Stimulated activated CD8-positive, alpha-beta memory T cell treated with anti-CD3 and anti-CD28 coated beads, Interleukin-4, amount 100 ng/mL, for 48 hours (primary cell): ENCODE data around the gene DISC1.

Source experiments
- DNase-seq: peaks from one replicate; pipeline ENCODE4 v3.0.0-alpha.2; 2020

The DISC1 gene

GRCh38 chr1:231918239-231919015, 291.8 kb downstream of the DISC1 start:
- DNase-seq, result no peak

DNA sequence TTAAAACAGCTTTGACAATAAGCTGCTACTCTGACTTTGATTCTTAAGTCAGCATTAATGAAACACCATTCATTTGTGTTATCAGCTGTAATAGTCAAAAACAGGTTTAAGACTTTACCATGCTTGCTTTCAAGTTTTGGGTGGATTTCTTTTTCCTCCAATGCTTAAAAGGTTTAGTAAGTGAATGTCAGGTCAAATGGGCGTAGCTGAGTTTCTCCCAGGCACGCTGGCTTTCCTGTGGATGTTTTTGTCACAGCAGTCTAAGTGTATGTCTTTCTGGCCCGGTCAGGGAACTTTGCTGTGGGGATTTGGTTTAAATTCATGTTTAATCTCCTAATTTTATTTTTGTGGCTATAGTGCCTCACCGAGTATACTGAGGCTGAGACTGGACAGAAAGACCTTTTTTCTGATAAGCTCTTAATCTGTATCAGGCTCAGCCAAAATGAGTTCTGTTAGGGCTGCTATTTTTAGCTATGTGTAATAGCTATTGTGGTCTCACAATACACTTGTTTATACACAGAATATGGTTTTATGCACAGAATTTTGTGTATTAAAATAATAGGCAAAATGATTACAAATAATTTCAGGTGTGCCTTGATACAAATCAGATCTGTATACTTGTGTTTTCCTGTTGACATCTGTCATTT, 292.8 kb downstream of the DISC1 start:
- no peak for DNase-seq

- DNase-seq, result no peak
Observed at GRCh38 chr1:231919886-231920285, 293.3 kb downstream of the DISC1 start.

- no peak for DNase-seq
Observed at GRCh38 chr1:231921646-231922345, 295.2 kb downstream of the DISC1 start.

DNA sequence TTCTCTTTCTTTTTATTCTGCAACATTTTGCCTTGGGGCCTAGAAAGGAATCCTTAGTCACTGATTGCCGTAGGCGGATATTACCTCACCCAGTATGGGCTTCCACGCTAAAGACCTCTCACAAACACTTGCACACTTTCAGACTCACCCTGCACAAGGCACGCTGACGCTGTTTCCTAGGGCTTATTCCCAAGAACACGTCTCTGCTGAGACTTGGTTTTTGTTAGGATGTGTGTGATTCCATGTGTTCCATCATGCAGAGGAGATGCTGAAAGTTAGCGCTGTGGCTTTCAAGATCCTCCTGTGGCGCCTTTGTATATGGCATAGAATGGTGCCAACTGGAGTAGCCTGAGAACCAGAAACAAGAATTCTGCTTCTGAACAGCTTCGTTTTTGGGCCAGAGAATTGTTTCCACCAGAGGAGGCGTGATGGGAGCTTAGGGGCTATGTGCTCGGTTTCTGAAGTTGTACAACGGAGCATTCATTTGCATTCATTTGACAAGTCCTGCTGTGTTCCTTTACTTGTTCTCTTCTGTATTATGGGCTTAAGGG, 297.0 kb downstream of the DISC1 start:
- no peak for DNase-seq

DNA sequence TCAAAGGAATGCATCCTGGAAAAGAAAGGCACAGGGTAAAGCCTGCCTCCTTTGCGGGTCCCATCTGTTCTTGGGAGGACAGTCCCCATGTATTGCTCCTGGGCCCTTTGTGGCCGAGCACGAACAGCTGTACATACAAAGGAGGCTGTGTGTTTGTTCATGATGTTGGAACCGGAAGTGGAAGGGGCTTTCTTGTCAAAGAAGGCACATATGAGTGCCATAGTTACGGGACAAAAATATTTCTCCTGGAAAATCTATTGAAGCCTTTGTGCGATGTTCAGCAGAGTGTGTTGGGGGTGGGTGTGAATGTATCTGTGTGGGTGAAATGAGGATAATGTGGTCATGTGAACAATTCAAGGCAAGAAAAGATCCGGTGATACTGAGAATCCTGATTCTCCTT, 297.6 kb downstream of the DISC1 start:
- no peak for DNase-seq

DNA sequence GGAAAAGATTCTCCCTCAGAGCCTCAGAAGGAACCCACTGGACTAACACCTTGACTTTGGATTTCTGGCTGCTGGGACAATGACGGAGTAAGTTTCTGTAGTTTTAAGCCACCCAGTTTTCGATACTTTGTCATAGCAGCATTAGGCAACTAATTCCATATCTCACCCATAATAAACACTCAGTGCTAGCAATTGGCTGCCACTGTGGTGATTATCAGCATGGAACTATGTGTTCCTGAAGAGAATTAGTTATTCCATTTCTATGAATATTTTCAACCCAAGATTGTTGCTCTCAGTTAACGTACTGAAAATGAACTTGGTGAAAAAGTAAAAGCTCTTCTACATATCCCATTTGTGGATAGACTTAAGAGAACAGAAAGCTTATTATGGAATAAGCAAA, 299.3 kb downstream of the DISC1 start:
- DNase-seq, result no peak

- no peak for DNase-seq
Observed at GRCh38 chr1:231926340-231926739, 299.8 kb downstream of the DISC1 start.

- no peak for DNase-seq
Observed at GRCh38 chr1:231926933-231927332, 300.3 kb downstream of the DISC1 start.

DNA sequence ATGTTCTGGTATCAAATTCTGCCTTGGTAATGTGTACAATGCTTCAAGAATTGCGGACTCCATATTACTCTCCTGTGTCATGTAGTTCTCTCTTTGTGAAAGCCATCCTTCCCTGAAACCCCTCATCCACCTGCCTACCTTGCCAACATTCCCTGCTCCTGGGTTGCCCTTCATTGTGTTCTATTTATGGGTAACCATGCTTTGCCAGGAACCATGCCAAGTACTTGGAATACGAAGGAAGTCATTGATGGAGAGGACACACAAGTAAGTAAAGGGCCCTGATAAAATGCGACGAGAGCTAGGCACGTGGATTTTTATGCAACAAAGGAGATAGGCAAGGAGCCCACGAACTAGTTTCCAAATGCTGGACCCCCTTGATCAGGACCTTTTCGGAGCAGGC, 300.8 kb downstream of the DISC1 start:
- no peak for DNase-seq

DNA sequence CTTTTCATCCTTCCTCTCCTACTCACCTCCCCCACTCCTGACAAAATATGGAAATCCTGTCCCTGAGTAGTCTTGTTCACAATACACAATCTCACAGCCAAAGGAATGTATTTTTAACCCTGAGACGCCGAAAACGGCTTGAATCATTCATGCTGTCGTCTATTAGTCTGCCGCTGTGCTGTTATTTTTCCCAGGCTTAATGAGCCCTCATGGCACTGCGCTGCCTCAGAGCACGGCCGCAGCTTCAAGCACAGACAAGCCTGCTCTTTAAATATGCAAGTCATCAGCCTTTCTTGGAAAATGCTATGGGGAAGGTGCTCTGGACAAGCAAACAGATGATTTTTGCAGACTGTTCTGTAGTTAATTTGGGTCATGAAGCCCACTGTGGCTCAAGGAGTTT, 302.7 kb downstream of the DISC1 start:
- no peak for DNase-seq

DNA sequence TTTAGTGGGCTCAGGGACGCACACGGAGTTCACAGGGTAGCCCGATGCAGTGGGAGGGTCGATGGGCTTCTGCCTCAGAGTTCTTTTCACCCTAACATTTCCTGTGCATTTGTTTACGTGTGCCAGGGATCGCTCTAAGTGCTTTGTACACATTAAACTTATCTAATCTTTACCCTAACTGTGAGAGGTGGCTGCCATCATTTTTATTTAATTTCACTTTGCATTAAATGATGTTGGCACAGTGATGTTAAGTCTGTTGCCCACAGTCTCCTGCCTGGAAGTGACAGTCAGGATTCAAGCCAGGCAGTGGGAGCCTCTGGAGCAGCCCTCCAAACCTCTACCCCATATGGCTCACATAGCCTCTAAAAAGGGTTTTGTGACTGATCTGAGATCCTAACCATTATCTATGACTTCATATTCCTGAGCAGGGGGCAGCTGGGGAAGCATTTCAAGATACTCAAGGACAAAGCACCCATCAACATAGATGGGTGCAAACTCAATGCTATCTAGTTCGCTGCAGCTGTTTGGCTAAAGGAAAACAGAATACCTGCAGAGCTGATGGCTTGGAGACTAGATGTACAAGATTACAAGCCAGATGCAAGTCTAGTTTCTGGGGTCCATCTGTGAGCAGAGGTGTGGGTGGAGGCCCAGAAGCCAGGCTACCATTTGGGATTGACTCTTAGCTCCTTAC, 303.8 kb downstream of the DISC1 start:
- DNase-seq, result no peak

DNA sequence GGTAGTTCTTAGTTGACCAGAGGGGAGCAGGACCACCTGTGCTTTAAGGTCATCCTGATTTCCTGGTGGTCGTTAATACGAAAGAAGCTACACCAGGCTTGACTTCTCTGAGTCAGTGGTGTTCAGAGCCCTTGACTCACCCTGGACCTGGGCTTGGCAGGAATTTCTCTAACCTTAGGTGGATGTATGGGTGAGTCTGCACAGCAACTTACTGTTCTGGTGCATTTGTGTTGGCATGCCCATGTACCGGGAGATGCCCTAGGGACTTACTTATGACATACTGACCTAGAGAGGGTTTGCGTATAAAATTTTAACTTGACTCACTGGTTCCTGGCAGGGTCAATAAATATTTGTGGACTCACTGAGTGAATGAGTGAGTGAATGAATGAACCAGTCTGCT, 304.6 kb downstream of the DISC1 start:
- DNase-seq, result no peak

- DNase-seq, result peak; percentile 78
Observed at GRCh38 chr1:231931846-231932454, 305.4 kb downstream of the DISC1 start.

DNA sequence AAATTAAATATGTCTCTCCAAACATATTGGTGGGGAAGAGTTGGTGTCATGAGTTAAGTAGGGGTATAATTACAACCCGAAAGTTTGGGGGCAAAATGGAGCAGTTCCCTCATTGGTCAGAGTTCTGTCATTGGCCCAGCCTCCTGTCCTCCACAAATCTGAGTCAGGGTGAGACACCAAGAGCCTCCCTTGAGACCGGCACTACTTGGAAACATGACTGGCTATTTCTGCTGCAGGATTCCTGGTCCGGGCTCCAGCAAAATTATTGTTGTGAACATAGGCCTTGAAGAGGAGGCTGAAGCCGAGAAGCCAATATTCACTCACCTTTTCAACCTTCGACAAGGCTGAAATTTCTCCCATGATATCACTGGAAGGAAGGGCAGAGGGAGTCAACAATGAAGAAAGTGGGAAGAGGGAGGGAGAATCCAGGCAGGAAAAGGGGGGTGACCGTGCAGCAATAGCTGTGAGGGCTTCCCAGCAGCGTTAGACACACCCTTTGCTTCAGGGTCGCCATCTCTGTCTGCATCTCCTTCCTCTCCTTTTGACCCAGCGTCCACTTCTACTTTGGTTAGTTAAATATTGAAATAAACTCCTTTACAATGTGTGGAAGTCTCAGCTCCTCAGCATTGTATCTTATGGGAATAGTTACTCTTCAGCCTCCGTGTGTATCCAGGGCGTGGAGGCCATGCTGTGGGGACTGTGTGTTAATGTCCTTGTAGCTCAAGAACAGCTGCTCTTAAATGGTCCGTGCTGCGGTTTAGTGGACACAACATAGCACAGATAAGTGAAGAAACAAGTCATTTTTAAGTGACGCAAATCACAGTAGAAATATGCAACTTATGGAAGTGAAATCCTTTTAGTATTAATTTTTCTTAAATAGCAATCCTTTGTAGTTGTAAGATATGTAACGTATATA, 307.4 kb downstream of the DISC1 start:
- DNase-seq, result no peak

- no peak for DNase-seq
Observed at GRCh38 chr1:231934797-231935196, 308.2 kb downstream of the DISC1 start.

- no peak for DNase-seq
Observed at GRCh38 chr1:231935856-231936255, 309.3 kb downstream of the DISC1 start.

- no peak for DNase-seq
Observed at GRCh38 chr1:231936983-231937775, 310.6 kb downstream of the DISC1 start.

- no peak for DNase-seq
Observed at GRCh38 chr1:231938211-231938610, 311.6 kb downstream of the DISC1 start.

DNA sequence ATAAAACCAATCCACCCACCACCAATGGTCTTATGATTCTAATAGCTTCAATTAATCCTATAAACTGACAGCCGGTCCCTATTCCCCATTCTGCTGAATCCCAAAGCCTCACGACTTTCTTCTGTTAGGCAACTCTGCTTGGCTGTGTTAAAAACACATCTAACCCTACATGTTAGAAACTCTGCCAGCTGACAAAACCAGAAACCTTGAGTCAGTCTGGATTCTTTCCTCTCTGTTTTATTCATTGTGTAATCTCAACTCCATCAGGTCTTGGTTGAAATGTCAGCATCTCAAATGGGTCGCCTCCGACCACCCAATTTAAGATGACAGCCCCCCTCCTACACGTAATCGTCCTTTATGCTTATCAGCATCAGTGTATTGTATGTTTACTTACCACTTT, 312.1 kb downstream of the DISC1 start:
- DNase-seq, result no peak

DNA sequence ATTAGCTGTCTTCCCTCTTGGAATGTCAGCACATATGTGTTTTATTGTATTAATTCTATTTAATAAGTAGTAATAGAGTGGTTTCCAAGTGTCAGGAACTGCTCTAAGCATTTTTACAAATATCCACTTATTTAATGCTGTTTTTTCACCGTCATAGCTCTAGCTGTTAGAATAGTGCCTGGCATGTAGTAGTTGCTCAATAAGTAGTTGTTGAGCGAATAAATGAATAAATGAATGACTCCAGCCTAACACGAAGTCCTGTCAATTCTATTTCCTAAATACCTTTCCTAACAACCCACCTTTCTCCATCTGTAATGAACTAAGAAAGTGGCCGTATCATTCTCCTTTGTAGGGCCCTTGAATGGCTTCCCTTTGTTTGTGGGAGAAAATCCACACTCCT, 312.5 kb downstream of the DISC1 start:
- DNase-seq, result no peak
